ENCODE measurements around the gene DRD4. TPM values are rescaled to one million over a fixed set of nuclear protein-coding genes. Genes with fewer than 3 reads are reported as not detected.

The DRD4 gene
- total RNA-seq, 1 donor from 2014 or later = 2.6 TPM

GRCh38 chr11:610146-610801 lies 26.8 kb upstream of the DRD4 start:
- no peak for DNase-seq (ENCODE audit: low spot score)

GRCh38 chr11:611001-611996 lies 25.8 kb upstream of the DRD4 start:
- DNase-seq (ENCODE audit: low spot score) = no peak

GRCh38 chr11:612201-612960 lies 24.7 kb upstream of the DRD4 start:
- DNase-seq (ENCODE audit: low spot score) = peak; percentile 54

- DNase-seq (ENCODE audit: low spot score) = no peak
Measured at GRCh38 chr11:612961-613300, 24.1 kb upstream of the DRD4 start.

GRCh38 chr11:613369-613968 lies 23.6 kb upstream of the DRD4 start:
- peak; percentile 56 for DNase-seq (ENCODE audit: low spot score)

GRCh38 chr11:614021-614622 lies 22.9 kb upstream of the DRD4 start:
- DNase-seq (ENCODE audit: low spot score) = no peak

GRCh38 chr11:614623-615503 lies 22.2 kb upstream of the DRD4 start:
- no peak for DNase-seq (ENCODE audit: low spot score)

- DNase-seq (ENCODE audit: low spot score) = peak; percentile 95
Measured at GRCh38 chr11:615504-616319, 21.4 kb upstream of the DRD4 start, which contains the start of gene IRF7. Gene IRF7, minus strand, starts transcription at chr11:615950. Its CDS starts 586 bp downstream, at chr11:615364.

- no peak for DNase-seq (ENCODE audit: low spot score)
Measured at GRCh38 chr11:616320-617198, 20.5 kb upstream of the DRD4 start.

- no peak for DNase-seq (ENCODE audit: low spot score)
Measured at GRCh38 chr11:617199-617911, 19.7 kb upstream of the DRD4 start.

- no peak for DNase-seq (ENCODE audit: low spot score)
Measured at GRCh38 chr11:617912-618682, 19.0 kb upstream of the DRD4 start.

GRCh38 chr11:618856-619627 lies 18.0 kb upstream of the DRD4 start:
- DNase-seq (ENCODE audit: low spot score) = no peak

- no peak for DNase-seq (ENCODE audit: low spot score)
Measured at GRCh38 chr11:619628-620050, 17.4 kb upstream of the DRD4 start.

GRCh38 chr11:620201-620600 lies 16.9 kb upstream of the DRD4 start:
- DNase-seq (ENCODE audit: low spot score) = no peak

- DNase-seq (ENCODE audit: low spot score) = no peak
Measured at GRCh38 chr11:620935-621814, 15.9 kb upstream of the DRD4 start.
